Measurements from ENCODE around the gene MAPK7. TPM values are rescaled to one million over a fixed set of nuclear protein-coding genes. Genes with fewer than 3 reads are reported as not detected.

MAPK7 gene
- total and polyA plus RNA-seq, 2 of the 4 experiments (the other 2 are of a cell fraction): 9.7 to 25.4 TPM

GRCh38 chr17:19397556-19398041, 19.3 kb downstream of the MAPK7 start:
- intact Hi-C loops (cut with micrococcal nuclease) (no loop called here), in situ Hi-C loops (cut with MboI; ENCODE audit: low sequenced_read_pairs) (no loop called here), dilution Hi-C loops (cut with HindIII; ENCODE audit: low sequenced_read_pairs, unreplicated experiment) (no loop called here)
- H4K8ac ChIP-seq (ENCODE audit: low read depth in 2 of 2, low read length in 2 of 2): no peak overlapping the region
- no peaks in the 10 kb centered on the region for H3K9me3 ChIP-seq (ENCODE audit: control insufficient read depth, insufficient read depth, low read length)
- H3K4me3 ChIP-seq (ENCODE audit: insufficient read depth, low read depth, low read length): no peak overlapping the region
- H2BK5ac ChIP-seq (ENCODE audit: low read depth, low read length, poor library complexity, severe bottlenecking): no peak overlapping the region
- ChIA-PET CTCF (interaction anchor here (0.6 kb wide), 1 partner anchor 1665 kb away, joined by 3 read pairs; no protein-coding TSS in a partner anchor), POLR2A (ENCODE audit: unreplicated experiment) (no interaction called here)
- H3K9ac ChIP-seq (ENCODE audit: low read depth, low read length): no peak overlapping the region
- H4K91ac ChIP-seq (ENCODE audit: insufficient read depth, low read depth, low read length): no peak overlapping the region
- H2BK15ac ChIP-seq (ENCODE audit: low read depth, low read length): no peak overlapping the region
- no peak overlapping the region for H3K27ac ChIP-seq (ENCODE audit: insufficient read depth, low read length)
- H3K56ac ChIP-seq (ENCODE audit: extremely low read depth, insufficient read depth, low read length): no peak overlapping the region
- H3K79me1 ChIP-seq (ENCODE audit: low read depth in 1 of 2, low read length in 2 of 2): no peaks in the 10 kb centered on the region
- H3K14ac ChIP-seq (replicated peaks; ENCODE audit: low read depth, low read length): no peak overlapping the region
- H2BK20ac ChIP-seq (ENCODE audit: low read depth, low read length): no peak overlapping the region
- no peak overlapping the region for H3K4me2 ChIP-seq (ENCODE audit: low read depth, low read length)
- no peaks in the 10 kb centered on the region for H4K20me1 ChIP-seq (ENCODE audit: insufficient read depth, low read length)
- H2BK120ac ChIP-seq (ENCODE audit: low read depth, low read length): no peak overlapping the region
- no peaks in the 10 kb centered on the region for H3K36me3 ChIP-seq (ENCODE audit: control insufficient read depth, insufficient read depth, low read length)
- TF ChIP-seq, protein P1, sequence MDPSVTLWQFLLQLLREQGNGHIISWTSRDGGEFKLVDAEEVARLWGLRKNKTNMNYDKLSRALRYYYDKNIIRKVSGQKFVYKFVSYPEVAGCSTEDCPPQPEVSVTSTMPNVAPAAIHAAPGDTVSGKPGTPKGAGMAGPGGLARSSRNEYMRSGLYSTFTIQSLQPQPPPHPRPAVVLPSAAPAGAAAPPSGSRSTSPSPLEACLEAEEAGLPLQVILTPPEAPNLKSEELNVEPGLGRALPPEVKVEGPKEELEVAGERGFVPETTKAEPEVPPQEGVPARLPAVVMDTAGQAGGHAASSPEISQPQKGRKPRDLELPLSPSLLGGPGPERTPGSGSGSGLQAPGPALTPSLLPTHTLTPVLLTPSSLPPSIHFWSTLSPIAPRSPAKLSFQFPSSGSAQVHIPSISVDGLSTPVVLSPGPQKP (IDR thresholded peaks at IDR 0.05; ENCODE audit: borderline replicate concordance, low read depth, low read length): no peak
- ATAC-seq (ENCODE audit: low read depth): no peak
- H3K18ac ChIP-seq (ENCODE audit: low read depth, low read length): no peak overlapping the region
- no peaks in the 10 kb centered on the region for H3K9me1 ChIP-seq (ENCODE audit: insufficient read depth, low read length)
- no peak overlapping the region for H3K4ac ChIP-seq (ENCODE audit: low read depth, low read length)
- H3K23ac ChIP-seq (ENCODE audit: low read depth, low read length): no peak overlapping the region
- no peak overlapping the region for H2AK9ac ChIP-seq (replicated peaks; ENCODE audit: low read depth, low read length, poor library complexity)
- H4K5ac ChIP-seq (ENCODE audit: low read depth, low read length): no peak overlapping the region
- BruUV-seq (replicated peaks): no TSS peak
- no peak for DNase-seq
- WGBS, 2 experiments (ENCODE audit: extremely low coverage in 2 of 2, insufficient read length in 1 of 2): 90% methylated on average over 2 of the region's 6 CpGs; no CpG with 5 or more reads in 1 of the 2 experiments
- H2AFZ ChIP-seq (replicated peaks; ENCODE audit: low read length, poor library complexity): no peak overlapping the region
- H3K4me1 ChIP-seq (ENCODE audit: control insufficient read depth, insufficient read depth, low read length): peaks cover 10% of the 10 kb centered on the region
- no peaks in the 10 kb centered on the region for H3K27me3 ChIP-seq (ENCODE audit: control insufficient read depth, insufficient read depth, low read length)
- H2AK5ac ChIP-seq (ENCODE audit: low read depth, low read length): no peak overlapping the region

Data from IMR-90 (cell line).